Gastrocnemius medialis (tissue), 4 donors: ENCODE results near the gene RSBN1L.

ENCODE experiments used
- POLR2A ChIP-seq, 2 donors: fragments of 450-650 bp; IDR thresholded peaks; one replicate each; pipeline ENCODE4 v1.6.1; 2017; ENCODE audit warnings: antibody characterized with exemption in 2 of 2, mild to moderate bottlenecking in 2 of 2, moderate library complexity in 2 of 2
- TF ChIP-seq, protein P1 (sequence below), 5 experiments: fragments of 450-650 bp in 3 of 5; fragments of 200-600 bp in 2 of 5; sonication (generic) in 2 of 5; IDR thresholded peaks in 4 of 5; conservative IDR thresholded peaks in 1 of 5; 1 replicate in 4 of 5; 2 replicates in 1 of 5; pipeline ENCODE4 v1.5.1; 2016 to 2019; ENCODE audit warnings: antibody characterized with exemption in 5 of 5, mild to moderate bottlenecking in 3 of 5, moderate library complexity in 3 of 5

DNA sequence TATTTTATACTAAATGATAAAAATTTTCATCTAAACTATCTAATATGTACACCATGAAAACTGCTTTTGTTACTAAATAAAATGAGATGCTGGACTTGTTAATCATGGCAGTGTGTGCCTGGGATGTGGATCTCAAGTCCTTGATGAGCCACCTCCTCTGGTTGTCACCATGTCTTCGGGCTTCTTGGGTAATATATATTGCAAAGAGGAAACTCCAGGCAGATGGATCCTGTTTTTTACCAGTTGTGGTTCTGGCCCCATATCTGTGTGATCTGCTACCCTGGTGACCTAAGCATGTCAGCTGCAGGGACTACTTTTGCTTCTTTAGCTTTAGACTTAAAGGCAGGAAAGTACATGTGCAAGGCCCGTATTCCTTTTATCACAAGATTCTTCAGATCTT lies 55.8 kb downstream of the RSBN1L start:
- TF ChIP-seq, protein P1, sequence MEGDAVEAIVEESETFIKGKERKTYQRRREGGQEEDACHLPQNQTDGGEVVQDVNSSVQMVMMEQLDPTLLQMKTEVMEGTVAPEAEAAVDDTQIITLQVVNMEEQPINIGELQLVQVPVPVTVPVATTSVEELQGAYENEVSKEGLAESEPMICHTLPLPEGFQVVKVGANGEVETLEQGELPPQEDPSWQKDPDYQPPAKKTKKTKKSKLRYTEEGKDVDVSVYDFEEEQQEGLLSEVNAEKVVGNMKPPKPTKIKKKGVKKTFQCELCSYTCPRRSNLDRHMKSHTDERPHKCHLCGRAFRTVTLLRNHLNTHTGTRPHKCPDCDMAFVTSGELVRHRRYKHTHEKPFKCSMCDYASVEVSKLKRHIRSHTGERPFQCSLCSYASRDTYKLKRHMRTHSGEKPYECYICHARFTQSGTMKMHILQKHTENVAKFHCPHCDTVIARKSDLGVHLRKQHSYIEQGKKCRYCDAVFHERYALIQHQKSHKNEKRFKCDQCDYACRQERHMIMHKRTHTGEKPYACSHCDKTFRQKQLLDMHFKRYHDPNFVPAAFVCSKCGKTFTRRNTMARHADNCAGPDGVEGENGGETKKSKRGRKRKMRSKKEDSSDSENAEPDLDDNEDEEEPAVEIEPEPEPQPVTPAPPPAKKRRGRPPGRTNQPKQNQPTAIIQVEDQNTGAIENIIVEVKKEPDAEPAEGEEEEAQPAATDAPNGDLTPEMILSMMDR (IDR thresholded peaks at IDR 0.05 in 4 of 5, conservative IDR thresholded peaks at IDR 0.05 in 1 of 5), result no peak
- no peak for TF ChIP-seq POLR2A (IDR thresholded peaks at IDR 0.05)
